Measurements from ENCODE around the gene C1orf87.

Gene C1orf87

DNA sequence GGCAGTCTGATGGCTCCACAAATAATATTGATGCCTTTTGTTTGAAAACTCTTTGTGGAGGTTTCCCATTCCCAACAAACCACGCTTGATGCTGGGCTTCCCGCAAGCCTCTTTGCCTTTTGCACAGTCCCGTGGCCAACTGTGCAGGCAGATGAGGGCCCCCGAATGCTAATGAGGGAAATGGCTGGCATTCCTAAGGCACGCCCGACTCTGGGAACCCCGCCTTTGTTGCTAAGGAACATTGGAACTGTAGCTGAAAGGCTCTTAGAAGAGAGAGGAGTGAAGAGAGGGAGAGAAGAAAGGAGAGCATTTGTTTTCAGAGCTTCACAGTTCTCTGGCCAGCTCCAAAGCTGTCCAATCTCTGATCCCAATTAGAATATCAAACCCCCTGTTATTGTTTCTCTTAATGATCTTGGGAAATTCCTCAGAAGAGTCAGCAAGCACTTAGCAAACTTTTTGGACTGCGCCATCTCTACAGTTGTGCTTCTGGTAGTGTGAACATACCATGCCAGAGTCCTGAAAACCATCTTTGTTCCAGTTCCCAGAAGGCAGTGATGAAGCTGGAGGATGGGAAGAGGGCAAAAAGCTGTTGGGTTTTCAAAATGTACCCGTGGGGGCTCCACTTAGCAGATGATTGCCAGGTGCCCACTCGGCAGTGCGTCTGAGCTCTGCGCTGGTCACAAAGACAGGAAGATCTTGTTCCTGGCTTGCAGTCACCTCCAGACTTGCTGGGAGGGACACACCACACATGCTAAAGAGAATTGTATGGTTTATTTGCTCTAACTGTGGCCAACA is 86.9 kb downstream of the C1orf87 start:
- TF ChIP-seq GLIS3 (CRISPR knock-in tag; IDR thresholded peaks at IDR 0.05): no peak
- TF ChIP-seq TCF4 (CRISPR knock-in tag; IDR thresholded peaks at IDR 0.05; ENCODE audit: borderline replicate concordance): no peak
- TF ChIP-seq, protein P1, sequence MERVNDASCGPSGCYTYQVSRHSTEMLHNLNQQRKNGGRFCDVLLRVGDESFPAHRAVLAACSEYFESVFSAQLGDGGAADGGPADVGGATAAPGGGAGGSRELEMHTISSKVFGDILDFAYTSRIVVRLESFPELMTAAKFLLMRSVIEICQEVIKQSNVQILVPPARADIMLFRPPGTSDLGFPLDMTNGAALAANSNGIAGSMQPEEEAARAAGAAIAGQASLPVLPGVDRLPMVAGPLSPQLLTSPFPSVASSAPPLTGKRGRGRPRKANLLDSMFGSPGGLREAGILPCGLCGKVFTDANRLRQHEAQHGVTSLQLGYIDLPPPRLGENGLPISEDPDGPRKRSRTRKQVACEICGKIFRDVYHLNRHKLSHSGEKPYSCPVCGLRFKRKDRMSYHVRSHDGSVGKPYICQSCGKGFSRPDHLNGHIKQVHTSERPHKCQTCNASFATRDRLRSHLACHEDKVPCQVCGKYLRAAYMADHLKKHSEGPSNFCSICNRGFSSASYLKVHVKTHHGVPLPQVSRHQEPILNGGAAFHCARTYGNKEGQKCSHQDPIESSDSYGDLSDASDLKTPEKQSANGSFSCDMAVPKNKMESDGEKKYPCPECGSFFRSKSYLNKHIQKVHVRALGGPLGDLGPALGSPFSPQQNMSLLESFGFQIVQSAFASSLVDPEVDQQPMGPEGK (CRISPR knock-in tag; IDR thresholded peaks at IDR 0.05; ENCODE audit: borderline replicate concordance): no peak
- no peak for TF ChIP-seq SNAI2 (CRISPR knock-in tag; IDR thresholded peaks at IDR 0.05)
- no peak for TF ChIP-seq PPARA (CRISPR knock-in tag; IDR thresholded peaks at IDR 0.05; ENCODE audit: borderline replicate concordance)
- ATAC-seq: no peak

DNA sequence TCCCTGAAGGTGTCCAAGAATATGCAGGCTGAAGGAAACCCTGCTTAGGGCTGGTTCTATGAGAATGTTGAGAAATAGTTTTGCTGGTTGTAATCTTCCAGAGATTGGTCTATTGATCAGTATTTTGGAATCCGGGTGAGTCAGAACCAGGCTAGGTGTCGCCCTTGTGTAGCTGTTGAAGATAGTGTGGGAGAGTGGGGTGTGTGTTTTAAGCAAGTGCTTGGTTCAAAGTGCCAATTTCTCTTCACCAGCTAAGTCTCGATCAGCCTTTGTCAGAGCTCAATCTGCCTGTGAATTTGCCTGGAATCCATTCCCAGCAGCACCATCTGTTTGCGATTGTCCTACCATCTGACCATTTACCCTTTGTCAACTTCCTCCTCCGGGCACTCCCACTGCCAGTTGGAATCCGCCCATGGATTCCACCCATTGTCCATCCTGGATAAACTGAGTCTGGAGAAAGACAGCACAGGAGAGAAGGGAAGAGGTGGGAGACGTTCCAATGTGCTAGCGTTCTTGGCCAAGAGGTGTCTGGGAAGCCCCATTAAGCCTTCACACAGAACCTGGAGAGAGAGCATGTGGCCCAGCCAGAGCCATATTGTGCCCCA is 87.6 kb downstream of the C1orf87 start:
- TF ChIP-seq ZNF565 (CRISPR knock-in tag; conservative IDR thresholded peaks at IDR 0.05; ENCODE audit: low read depth) (no peak), GLIS3 (CRISPR knock-in tag; IDR thresholded peaks at IDR 0.05) (no peak), BACH2 (CRISPR knock-in tag; IDR thresholded peaks at IDR 0.05; ENCODE audit: borderline replicate concordance) (no peak), PPARA (CRISPR knock-in tag; IDR thresholded peaks at IDR 0.05; ENCODE audit: borderline replicate concordance) (no peak), ZFP30 (CRISPR knock-in tag; IDR thresholded peaks at IDR 0.05) (no peak), ZNF8 (CRISPR knock-in tag; IDR thresholded peaks at IDR 0.05) (no peak), TOX (CRISPR knock-in tag; IDR thresholded peaks at IDR 0.05; ENCODE audit: borderline replicate concordance) (no peak), ESRRG (CRISPR knock-in tag; IDR thresholded peaks at IDR 0.05) (no peak), ZNF70 (CRISPR knock-in tag; IDR thresholded peaks at IDR 0.05) (no peak), SNAI2 (CRISPR knock-in tag; IDR thresholded peaks at IDR 0.05) (no peak), ISL1 (CRISPR knock-in tag; IDR thresholded peaks at IDR 0.05) (no peak), ARNTL (CRISPR knock-in tag; IDR thresholded peaks at IDR 0.05; ENCODE audit: borderline replicate concordance, low read depth) (no peak), ZFP3 (CRISPR knock-in tag; IDR thresholded peaks at IDR 0.05) (no peak), OSR1 (CRISPR knock-in tag; IDR thresholded peaks at IDR 0.05) (no peak), RARB (CRISPR knock-in tag; IDR thresholded peaks at IDR 0.05) (no peak)
- TF ChIP-seq, protein P2, sequence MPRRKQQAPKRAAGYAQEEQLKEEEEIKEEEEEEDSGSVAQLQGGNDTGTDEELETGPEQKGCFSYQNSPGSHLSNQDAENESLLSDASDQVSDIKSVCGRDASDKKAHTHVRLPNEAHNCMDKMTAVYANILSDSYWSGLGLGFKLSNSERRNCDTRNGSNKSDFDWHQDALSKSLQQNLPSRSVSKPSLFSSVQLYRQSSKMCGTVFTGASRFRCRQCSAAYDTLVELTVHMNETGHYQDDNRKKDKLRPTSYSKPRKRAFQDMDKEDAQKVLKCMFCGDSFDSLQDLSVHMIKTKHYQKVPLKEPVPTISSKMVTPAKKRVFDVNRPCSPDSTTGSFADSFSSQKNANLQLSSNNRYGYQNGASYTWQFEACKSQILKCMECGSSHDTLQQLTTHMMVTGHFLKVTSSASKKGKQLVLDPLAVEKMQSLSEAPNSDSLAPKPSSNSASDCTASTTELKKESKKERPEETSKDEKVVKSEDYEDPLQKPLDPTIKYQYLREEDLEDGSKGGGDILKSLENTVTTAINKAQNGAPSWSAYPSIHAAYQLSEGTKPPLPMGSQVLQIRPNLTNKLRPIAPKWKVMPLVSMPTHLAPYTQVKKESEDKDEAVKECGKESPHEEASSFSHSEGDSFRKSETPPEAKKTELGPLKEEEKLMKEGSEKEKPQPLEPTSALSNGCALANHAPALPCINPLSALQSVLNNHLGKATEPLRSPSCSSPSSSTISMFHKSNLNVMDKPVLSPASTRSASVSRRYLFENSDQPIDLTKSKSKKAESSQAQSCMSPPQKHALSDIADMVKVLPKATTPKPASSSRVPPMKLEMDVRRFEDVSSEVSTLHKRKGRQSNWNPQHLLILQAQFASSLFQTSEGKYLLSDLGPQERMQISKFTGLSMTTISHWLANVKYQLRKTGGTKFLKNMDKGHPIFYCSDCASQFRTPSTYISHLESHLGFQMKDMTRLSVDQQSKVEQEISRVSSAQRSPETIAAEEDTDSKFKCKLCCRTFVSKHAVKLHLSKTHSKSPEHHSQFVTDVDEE (CRISPR knock-in tag; IDR thresholded peaks at IDR 0.05): no peak
- TF ChIP-seq, protein P3, sequence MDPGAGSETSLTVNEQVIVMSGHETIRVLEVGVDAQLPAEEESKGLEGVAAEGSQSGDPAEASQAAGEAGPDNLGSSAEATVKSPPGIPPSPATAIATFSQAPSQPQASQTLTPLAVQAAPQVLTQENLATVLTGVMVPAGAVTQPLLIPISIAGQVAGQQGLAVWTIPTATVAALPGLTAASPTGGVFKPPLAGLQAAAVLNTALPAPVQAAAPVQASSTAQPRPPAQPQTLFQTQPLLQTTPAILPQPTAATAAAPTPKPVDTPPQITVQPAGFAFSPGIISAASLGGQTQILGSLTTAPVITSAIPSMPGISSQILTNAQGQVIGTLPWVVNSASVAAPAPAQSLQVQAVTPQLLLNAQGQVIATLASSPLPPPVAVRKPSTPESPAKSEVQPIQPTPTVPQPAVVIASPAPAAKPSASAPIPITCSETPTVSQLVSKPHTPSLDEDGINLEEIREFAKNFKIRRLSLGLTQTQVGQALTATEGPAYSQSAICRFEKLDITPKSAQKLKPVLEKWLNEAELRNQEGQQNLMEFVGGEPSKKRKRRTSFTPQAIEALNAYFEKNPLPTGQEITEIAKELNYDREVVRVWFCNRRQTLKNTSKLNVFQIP (CRISPR knock-in tag; IDR thresholded peaks at IDR 0.05; ENCODE audit: borderline replicate concordance, low read depth): no peak
- TF ChIP-seq, protein P4, sequence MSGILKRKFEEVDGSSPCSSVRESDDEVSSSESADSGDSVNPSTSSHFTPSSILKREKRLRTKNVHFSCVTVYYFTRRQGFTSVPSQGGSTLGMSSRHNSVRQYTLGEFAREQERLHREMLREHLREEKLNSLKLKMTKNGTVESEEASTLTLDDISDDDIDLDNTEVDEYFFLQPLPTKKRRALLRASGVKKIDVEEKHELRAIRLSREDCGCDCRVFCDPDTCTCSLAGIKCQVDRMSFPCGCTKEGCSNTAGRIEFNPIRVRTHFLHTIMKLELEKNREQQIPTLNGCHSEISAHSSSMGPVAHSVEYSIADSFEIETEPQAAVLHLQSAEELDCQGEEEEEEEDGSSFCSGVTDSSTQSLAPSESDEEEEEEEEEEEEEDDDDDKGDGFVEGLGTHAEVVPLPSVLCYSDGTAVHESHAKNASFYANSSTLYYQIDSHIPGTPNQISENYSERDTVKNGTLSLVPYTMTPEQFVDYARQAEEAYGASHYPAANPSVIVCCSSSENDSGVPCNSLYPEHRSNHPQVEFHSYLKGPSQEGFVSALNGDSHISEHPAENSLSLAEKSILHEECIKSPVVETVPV (CRISPR knock-in tag; IDR thresholded peaks at IDR 0.05): no peak
- TF ChIP-seq, protein P1 (CRISPR knock-in tag; IDR thresholded peaks at IDR 0.05; ENCODE audit: borderline replicate concordance): no peak
- no peak for ATAC-seq

Data from SK-N-SH treated with all-trans-retinoic acid at 6 μM for 48 hours (cell line).